SIG-M5 treated with dmso at 0.1 percent for 504 hours (cell line): ENCODE measurements around the gene TNNT3.

ENCODE experiments used
- DNase-seq: peaks from one replicate; lab custom pipeline; 2025; ENCODE audit not compliant: unreplicated experiment; lab: John Stamatoyannopoulos, UW

Gene TNNT3

GRCh38 chr11:1949922-1950321, 30.4 kb downstream of the TNNT3 start:
- DNase-seq = no peak

DNA sequence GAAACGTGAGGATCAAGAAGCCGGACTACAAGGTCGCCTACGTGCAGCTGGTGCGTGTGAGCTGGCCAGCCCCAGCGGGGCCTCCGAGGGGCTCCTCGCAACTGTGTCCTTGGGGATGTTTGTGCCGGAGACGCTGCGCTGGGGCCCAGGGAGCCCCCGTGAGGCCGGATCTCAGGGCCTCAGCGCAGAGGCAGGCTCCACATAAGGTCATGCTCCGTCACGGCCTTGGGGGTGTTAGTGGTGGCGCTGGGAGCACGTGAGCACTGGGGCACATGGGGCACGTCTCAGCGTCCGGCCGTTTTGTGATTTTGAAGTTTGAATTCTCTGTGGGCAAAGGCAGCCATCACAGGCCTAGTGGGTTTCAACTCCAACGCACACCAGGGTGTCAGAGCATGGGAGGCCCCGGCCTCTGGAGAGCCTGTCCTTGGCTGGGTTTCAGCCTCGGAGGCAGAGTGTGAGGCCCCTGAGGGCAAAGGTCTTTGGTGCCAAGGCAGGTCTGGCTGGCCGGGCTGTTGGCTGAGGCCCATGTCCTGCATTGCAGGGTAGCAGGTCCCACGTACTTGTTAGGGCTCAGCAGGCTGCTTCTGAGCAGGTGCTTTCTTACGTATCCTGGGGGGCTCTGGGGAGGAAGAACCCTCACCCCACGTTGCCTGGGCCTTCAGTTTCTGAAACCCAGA, 33.4 kb downstream of the TNNT3 start:
- DNase-seq = no peak

DNA sequence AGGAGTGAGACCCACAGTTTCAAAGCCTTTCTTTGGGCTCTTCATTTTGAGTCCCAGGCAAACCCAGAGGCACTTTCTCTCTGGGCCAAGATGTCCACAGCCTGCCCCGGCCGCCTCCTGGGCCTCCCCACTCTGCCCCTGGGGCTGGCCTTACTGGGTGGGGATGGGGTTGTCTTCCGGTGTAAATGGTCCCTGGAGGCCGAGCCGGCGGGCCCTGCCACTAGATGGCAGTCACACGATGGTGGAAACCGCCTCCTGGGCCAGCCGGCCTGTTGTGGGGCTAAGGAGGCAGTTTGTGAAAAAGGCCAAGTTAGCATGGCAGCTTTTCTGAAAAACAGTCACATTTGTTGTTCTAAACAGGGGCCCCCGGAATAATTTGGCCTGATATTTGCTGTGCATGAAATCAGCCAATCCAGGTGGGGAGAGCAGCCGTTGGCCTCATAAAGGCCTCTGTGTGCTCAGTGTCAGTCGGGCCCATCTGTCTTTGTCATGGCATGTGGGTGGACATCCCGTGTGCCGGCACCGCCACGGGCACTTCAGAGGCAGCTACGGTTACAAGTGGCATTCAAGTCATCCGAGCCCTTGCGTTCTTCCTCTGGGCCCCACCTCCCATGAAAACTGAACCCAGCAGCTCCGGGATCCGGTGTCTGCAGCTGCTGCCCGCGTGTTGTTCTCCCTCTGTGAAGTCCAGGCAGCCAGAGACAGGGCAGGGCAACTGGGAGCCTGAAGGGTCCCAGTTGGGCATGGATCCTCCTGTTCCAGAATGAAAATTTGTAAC, 34.2 kb downstream of the TNNT3 start:
- no peak for DNase-seq

- DNase-seq = no peak
Observed at GRCh38 chr11:1958367-1958766, 38.9 kb downstream of the TNNT3 start.

- DNase-seq = no peak
Observed at GRCh38 chr11:1959786-1960185, 40.3 kb downstream of the TNNT3 start.

- DNase-seq = no peak
Observed at GRCh38 chr11:1963864-1964263, 44.4 kb downstream of the TNNT3 start.

GRCh38 chr11:1964348-1964747, 44.8 kb downstream of the TNNT3 start:
- DNase-seq = no peak

- no peak for DNase-seq
Observed at GRCh38 chr11:1964955-1965354, 45.5 kb downstream of the TNNT3 start.

- DNase-seq = no peak
Observed at GRCh38 chr11:1966531-1966930, 47.0 kb downstream of the TNNT3 start.

DNA sequence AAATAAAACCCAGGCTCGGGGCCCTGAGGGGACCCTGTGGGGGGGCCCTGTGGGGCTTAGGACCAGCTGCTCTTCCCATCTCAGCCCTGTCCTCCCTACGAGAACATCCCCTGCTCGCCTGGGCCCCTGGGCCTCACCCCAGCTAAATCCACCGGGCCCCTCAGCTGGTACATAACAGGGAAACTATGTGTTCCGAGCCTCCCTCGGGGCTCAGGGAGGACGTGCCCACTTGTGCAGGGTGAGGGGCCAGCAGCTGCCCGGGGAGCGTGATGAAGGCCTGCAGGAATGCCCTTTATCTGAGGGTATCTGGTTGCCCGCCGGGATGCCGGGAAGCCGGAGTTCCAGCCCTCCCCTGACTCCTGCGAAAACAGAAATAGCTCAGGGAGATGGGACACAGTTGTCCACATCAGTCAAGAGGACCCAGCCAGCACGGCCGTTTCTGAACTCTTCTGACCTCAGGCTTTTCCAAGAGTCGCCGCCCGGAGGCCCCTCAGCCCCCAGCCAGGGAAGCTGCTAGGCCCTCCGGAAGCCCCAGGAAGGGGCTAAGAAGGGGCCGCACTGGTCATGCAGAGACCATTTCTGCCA, 48.2 kb downstream of the TNNT3 start:
- DNase-seq = no peak

GRCh38 chr11:1968454-1969002, 49.0 kb downstream of the TNNT3 start:
- no peak for DNase-seq

DNA sequence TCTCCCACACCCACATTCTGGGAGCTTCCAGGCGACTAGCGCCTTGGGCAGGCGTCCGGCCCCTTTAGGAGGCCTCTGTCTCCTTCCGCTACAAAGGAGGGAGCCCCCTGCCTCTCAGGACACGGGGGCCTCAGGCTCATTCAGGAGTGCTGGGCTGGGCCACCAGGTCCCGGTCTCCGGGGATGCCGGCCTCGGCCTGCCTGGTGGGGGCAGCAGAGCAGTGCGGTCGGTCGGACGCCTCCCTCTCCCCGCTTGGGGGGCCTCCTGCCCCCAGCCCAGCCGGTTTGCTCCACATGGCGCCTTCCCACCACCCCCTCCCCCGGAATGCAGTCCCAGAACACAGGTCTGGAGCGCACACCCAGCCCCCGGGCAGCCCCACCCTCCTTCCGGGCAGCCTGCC, 49.5 kb downstream of the TNNT3 start:
- no peak for DNase-seq

GRCh38 chr11:1969776-1970175, 50.3 kb downstream of the TNNT3 start:
- no peak for DNase-seq

- no peak for DNase-seq
Observed at GRCh38 chr11:1970956-1971355, 51.5 kb downstream of the TNNT3 start.

DNA sequence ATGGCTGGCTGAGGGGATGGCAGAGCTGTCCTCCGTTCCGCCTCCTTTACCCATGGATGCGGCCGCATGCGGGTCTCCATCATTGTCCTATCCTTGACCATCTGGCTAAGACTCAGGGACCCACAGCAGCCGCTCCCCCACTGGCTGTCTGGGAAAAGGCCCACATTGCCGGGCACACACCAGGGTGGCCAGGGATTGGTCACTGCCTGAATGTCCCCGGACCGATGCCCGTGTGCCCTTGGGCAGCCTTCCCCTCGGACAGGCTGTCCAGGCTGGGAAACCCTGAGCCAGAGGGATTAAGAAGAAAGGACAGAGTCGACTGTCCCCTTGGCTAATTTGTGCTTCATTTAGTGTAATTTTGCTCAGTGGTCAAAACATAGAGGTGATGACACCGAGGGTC, 55.7 kb downstream of the TNNT3 start:
- no peak for DNase-seq

GRCh38 chr11:1978720-1979473, 59.4 kb downstream of the TNNT3 start:
- no peak for DNase-seq

DNA sequence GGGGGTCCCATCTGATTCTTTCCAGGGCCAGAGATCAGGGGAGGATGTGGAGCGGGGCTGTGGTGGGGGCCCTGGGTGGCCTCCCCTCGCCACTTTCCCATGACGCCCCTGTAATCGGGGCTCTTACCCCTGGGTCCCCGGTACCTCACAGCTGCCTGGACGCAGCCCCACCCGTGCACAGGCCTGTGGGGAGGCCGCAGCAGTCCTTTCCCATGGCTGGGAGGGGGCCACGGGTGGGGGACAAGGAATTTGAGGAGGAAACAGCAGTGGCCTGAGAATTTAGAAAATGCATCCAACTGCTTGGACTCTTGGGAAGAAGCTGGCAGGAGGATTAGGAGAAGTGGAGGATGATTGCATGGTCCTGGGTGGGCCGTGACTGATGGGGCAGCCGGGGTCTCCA, 60.1 kb downstream of the TNNT3 start:
- no peak for DNase-seq

DNA sequence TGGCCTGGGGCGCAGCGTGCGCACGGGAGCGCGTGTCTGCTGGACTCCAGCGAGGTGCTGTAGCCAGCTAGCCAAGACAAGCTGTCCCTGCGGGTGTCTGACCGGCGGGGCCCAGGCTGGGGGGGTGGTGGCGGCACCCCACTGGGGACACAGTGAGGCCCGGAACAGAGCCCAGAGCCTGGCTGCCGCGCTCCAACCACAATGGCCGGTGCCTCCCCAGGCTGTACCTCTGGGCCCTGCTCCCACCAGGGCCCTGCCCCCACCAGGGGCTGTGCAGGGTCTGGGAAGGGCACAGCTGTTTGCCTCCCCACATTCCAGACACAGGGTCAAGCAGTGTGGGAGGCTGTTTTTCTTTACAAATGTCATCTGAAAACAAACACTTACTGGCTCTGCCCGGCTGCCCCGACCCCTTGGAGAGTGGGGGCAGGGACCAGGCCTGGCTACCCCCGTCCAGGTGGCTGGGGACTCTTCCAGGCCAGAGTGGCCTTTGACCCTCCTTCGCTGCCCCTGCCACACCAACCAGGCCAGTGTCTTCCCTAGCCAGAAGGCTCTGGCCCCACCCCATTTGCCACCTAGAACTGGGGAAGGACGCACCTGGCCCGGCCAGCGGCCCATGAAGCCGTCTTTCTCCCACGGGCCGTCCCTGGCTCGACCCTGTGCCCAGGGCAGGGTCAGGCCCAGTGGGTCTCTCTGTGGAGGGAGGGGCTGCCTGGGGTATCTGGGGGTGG, 63.5 kb downstream of the TNNT3 start:
- no peak for DNase-seq

GRCh38 chr11:1983601-1983961, 64.1 kb downstream of the TNNT3 start:
- no peak for DNase-seq

GRCh38 chr11:1987024-1987423, 67.5 kb downstream of the TNNT3 start:
- DNase-seq = no peak

DNA sequence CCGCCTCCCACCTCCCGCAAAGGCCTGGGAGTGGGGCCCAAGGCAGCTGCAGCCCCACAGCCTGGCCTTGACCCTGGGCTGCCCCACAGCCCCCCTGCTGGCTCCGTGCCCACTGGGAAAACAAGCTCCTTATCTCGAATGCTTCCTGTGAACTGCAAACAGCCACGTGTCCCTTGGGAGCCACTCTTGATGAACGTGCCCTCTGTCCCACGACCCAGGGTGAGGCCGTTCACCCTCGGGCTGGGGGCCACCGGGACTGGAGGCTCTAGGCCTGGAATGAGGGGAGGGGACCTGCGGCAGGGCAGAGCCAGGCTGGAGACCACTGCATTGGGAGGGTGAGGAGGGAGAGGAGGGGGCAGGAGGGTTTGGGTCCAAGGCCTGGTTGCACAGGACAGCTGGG, 68.7 kb downstream of the TNNT3 start:
- no peak for DNase-seq
